Measurements from ENCODE around the gene MRPL1.
"Not testable (repeated sequence)": the region's sequence is repeated elsewhere in the genome, so short reads cannot be mapped to it uniquely, and the experiment has no call there.

MRPL1 gene

GRCh38 chr4:77854431-77855111, 8.1 kb upstream of the MRPL1 start:
- H3K36me3 ChIP-seq (ENCODE audit: insufficient read depth, low read depth, low read length): no peaks in the 10 kb centered on the region
- H3K9ac ChIP-seq (ENCODE audit: low read depth, low read length): no peak overlapping the region
- no peaks in the 10 kb centered on the region for H3K27me3 ChIP-seq (ENCODE audit: insufficient read depth, low read length)
- H3K4me3 ChIP-seq (ENCODE audit: low read length): no peak overlapping the region
- no peaks in the 10 kb centered on the region for H3K9me3 ChIP-seq (ENCODE audit: insufficient read depth, low read depth, low read length)
- no peak overlapping the region for H3K27ac ChIP-seq (ENCODE audit: low read length)
- H3K4me1 ChIP-seq (ENCODE audit: insufficient read depth, low read length): no peaks in the 10 kb centered on the region

GRCh38 chr4:77856152-77856551, 6.5 kb upstream of the MRPL1 start:
- H3K4me3 ChIP-seq (ENCODE audit: low read length): no peak overlapping the region
- H3K27ac ChIP-seq (ENCODE audit: low read length): no peak overlapping the region
- no peaks in the 10 kb centered on the region for H3K27me3 ChIP-seq (ENCODE audit: insufficient read depth, low read length)
- no peak overlapping the region for H3K9ac ChIP-seq (ENCODE audit: low read depth, low read length)
- H3K4me1 ChIP-seq (ENCODE audit: insufficient read depth, low read length): no peaks in the 10 kb centered on the region; the same call in 1 of the 2 replicates
- no peaks in the 10 kb centered on the region for H3K9me3 ChIP-seq (ENCODE audit: insufficient read depth, low read depth, low read length)
- no peaks in the 10 kb centered on the region for H3K36me3 ChIP-seq (ENCODE audit: insufficient read depth, low read depth, low read length)

GRCh38 chr4:77859256-77859655, 3.4 kb upstream of the MRPL1 start:
- Histone ChIP-seq H3K36me3 (ENCODE audit: insufficient read depth, low read depth, low read length) (no peaks in the 10 kb centered on the region), H3K9ac (ENCODE audit: low read depth, low read length) (no peak overlapping the region), H3K4me1 (ENCODE audit: insufficient read depth, low read length) (peaks cover 8% of the 10 kb centered on the region; the same call in 1 of the 2 replicates), H3K4me3 (ENCODE audit: low read length) (no peak overlapping the region), H3K9me3 (ENCODE audit: insufficient read depth, low read depth, low read length) (no peaks in the 10 kb centered on the region), H3K27ac (ENCODE audit: low read length) (no peak overlapping the region), H3K27me3 (ENCODE audit: insufficient read depth, low read length) (no peaks in the 10 kb centered on the region)

GRCh38 chr4:77861495-77861894, 1.1 kb upstream of the MRPL1 start:
- H3K4me3 ChIP-seq (ENCODE audit: low read length): peak overlapping the region; percentile 94
- no peaks in the 10 kb centered on the region for H3K27me3 ChIP-seq (ENCODE audit: insufficient read depth, low read length)
- H3K9me3 ChIP-seq (ENCODE audit: insufficient read depth, low read depth, low read length): no peaks in the 10 kb centered on the region
- peak overlapping the region; percentile 49 for H3K27ac ChIP-seq (ENCODE audit: low read length)
- H3K9ac ChIP-seq (ENCODE audit: low read depth, low read length): peak overlapping the region; percentile 96; the same call in 1 of the 2 replicates
- peaks cover 8% of the 10 kb centered on the region; the same call in 1 of the 2 replicates for H3K4me1 ChIP-seq (ENCODE audit: insufficient read depth, low read length)
- peaks cover 4% of the 10 kb centered on the region; the same call in 1 of the 2 replicates for H3K36me3 ChIP-seq (ENCODE audit: insufficient read depth, low read depth, low read length)

- not testable (repeated sequence) for H3K27me3 ChIP-seq (ENCODE audit: insufficient read depth, low read length); H3K9me3 ChIP-seq (ENCODE audit: insufficient read depth, low read depth, low read length); H3K4me1 ChIP-seq (ENCODE audit: insufficient read depth, low read length); H3K36me3 ChIP-seq (ENCODE audit: insufficient read depth, low read depth, low read length)
- Histone ChIP-seq H3K27ac (ENCODE audit: low read length) (peak overlapping the region; percentile 49), H3K9ac (ENCODE audit: low read depth, low read length) (peak overlapping the region; percentile 96), H3K4me3 (ENCODE audit: low read length) (peak overlapping the region; percentile 94)
Observed at GRCh38 chr4:77863341-77863740, 711 bp downstream of the MRPL1 start.

- no peaks in the 10 kb centered on the region for H3K27me3 ChIP-seq (ENCODE audit: insufficient read depth, low read length)
- no peaks in the 10 kb centered on the region for H3K9me3 ChIP-seq (ENCODE audit: insufficient read depth, low read depth, low read length)
- peaks cover 8% of the 10 kb centered on the region; the same call in 1 of the 2 replicates for H3K4me1 ChIP-seq (ENCODE audit: insufficient read depth, low read length)
- no peak overlapping the region for H3K9ac ChIP-seq (ENCODE audit: low read depth, low read length)
- H3K4me3 ChIP-seq (ENCODE audit: low read length): no peak overlapping the region
- peaks cover 4% of the 10 kb centered on the region; the same call in 1 of the 2 replicates for H3K36me3 ChIP-seq (ENCODE audit: insufficient read depth, low read depth, low read length)
- H3K27ac ChIP-seq (ENCODE audit: low read length): no peak overlapping the region
Observed at GRCh38 chr4:77865259-77865658, 2.6 kb downstream of the MRPL1 start.

- H3K27me3 ChIP-seq (ENCODE audit: insufficient read depth, low read length): no peaks in the 10 kb centered on the region
- no peaks in the 10 kb centered on the region for H3K4me1 ChIP-seq (ENCODE audit: insufficient read depth, low read length)
- H3K36me3 ChIP-seq (ENCODE audit: insufficient read depth, low read depth, low read length): peaks cover 36% of the 10 kb centered on the region
- H3K9ac ChIP-seq (ENCODE audit: low read depth, low read length): no peak overlapping the region
- no peak overlapping the region for H3K27ac ChIP-seq (ENCODE audit: low read length)
- no peak overlapping the region for H3K4me3 ChIP-seq (ENCODE audit: low read length)
- no peaks in the 10 kb centered on the region for H3K9me3 ChIP-seq (ENCODE audit: insufficient read depth, low read depth, low read length)
Observed at GRCh38 chr4:77872723-77873445, 10.3 kb downstream of the MRPL1 start.

GRCh38 chr4:77877167-77877566, 14.5 kb downstream of the MRPL1 start:
- H3K27me3 ChIP-seq (ENCODE audit: insufficient read depth, low read length): no peaks in the 10 kb centered on the region
- H3K36me3 ChIP-seq (ENCODE audit: insufficient read depth, low read depth, low read length): peaks cover 30% of the 10 kb centered on the region
- H3K27ac ChIP-seq (ENCODE audit: low read length): no peak overlapping the region
- H3K9ac ChIP-seq (ENCODE audit: low read depth, low read length): no peak overlapping the region
- H3K4me3 ChIP-seq (ENCODE audit: low read length): no peak overlapping the region
- no peaks in the 10 kb centered on the region for H3K4me1 ChIP-seq (ENCODE audit: insufficient read depth, low read length)
- no peaks in the 10 kb centered on the region for H3K9me3 ChIP-seq (ENCODE audit: insufficient read depth, low read depth, low read length)

- Histone ChIP-seq H3K27me3 (ENCODE audit: insufficient read depth, low read length) (no peaks in the 10 kb centered on the region), H3K36me3 (ENCODE audit: insufficient read depth, low read depth, low read length) (peaks cover 22% of the 10 kb centered on the region), H3K27ac (ENCODE audit: low read length) (no peak overlapping the region), H3K4me3 (ENCODE audit: low read length) (no peak overlapping the region), H3K4me1 (ENCODE audit: insufficient read depth, low read length) (no peaks in the 10 kb centered on the region), H3K9me3 (ENCODE audit: insufficient read depth, low read depth, low read length) (no peaks in the 10 kb centered on the region), H3K9ac (ENCODE audit: low read depth, low read length) (0 out of 2 replicates have a peak overlapping the region, but pooled peaks have one; percentile 16)
Observed at GRCh38 chr4:77877771-77878565, 15.3 kb downstream of the MRPL1 start.

GRCh38 chr4:77880784-77881183, 18.2 kb downstream of the MRPL1 start:
- no peak overlapping the region for H3K4me3 ChIP-seq (ENCODE audit: low read length)
- H3K9ac ChIP-seq (ENCODE audit: low read depth, low read length): no peak overlapping the region
- peaks cover 23% of the 10 kb centered on the region for H3K36me3 ChIP-seq (ENCODE audit: insufficient read depth, low read depth, low read length)
- H3K27me3 ChIP-seq (ENCODE audit: insufficient read depth, low read length): no peaks in the 10 kb centered on the region
- no peaks in the 10 kb centered on the region for H3K9me3 ChIP-seq (ENCODE audit: insufficient read depth, low read depth, low read length)
- no peak overlapping the region for H3K27ac ChIP-seq (ENCODE audit: low read length)
- H3K4me1 ChIP-seq (ENCODE audit: insufficient read depth, low read length): no peaks in the 10 kb centered on the region

GRCh38 chr4:77881460-77882295, 19.0 kb downstream of the MRPL1 start:
- Histone ChIP-seq H3K27ac (ENCODE audit: low read length) (no peak overlapping the region), H3K36me3 (ENCODE audit: insufficient read depth, low read depth, low read length) (peaks cover 29% of the 10 kb centered on the region), H3K4me1 (ENCODE audit: insufficient read depth, low read length) (no peaks in the 10 kb centered on the region), H3K27me3 (ENCODE audit: insufficient read depth, low read length) (no peaks in the 10 kb centered on the region), H3K4me3 (ENCODE audit: low read length) (no peak overlapping the region), H3K9me3 (ENCODE audit: insufficient read depth, low read depth, low read length) (no peaks in the 10 kb centered on the region), H3K9ac (ENCODE audit: low read depth, low read length) (no peak overlapping the region)
